GM18909 (cell line): Measurements from ENCODE around the gene RAMP3.

Experiments used
- ATAC-seq: cut with Tn5 transposase; IDR thresholded peaks from one replicate; pipeline ENCODE4 v1.9.1; 2021; ENCODE audit warnings: mild to moderate bottlenecking; ENCODE audit not compliant: unreplicated experiment, poor library complexity

Gene RAMP3

GRCh38 chr7:45216622-45217165 is 59.1 kb downstream of the RAMP3 start:
- no peak for ATAC-seq

- ATAC-seq: no peak
Measured at GRCh38 chr7:45217358-45217757, 59.8 kb downstream of the RAMP3 start.

- no peak for ATAC-seq
Measured at GRCh38 chr7:45219130-45219529, 61.5 kb downstream of the RAMP3 start.

- no peak for ATAC-seq
Measured at GRCh38 chr7:45219801-45220435, 62.3 kb downstream of the RAMP3 start.

GRCh38 chr7:45220846-45221618 is 63.4 kb downstream of the RAMP3 start:
- no peak for ATAC-seq

- ATAC-seq: no peak
Measured at GRCh38 chr7:45221896-45222604, 64.5 kb downstream of the RAMP3 start.

- ATAC-seq: no peak
Measured at GRCh38 chr7:45223078-45223477, 65.5 kb downstream of the RAMP3 start.

GRCh38 chr7:45223728-45224630 is 66.4 kb downstream of the RAMP3 start:
- ATAC-seq: no peak

- ATAC-seq: no peak
Measured at GRCh38 chr7:45224832-45225231, 67.2 kb downstream of the RAMP3 start.

GRCh38 chr7:45225311-45225947 is 67.8 kb downstream of the RAMP3 start:
- no peak for ATAC-seq

- ATAC-seq: no peak
Measured at GRCh38 chr7:45225948-45226335, 68.4 kb downstream of the RAMP3 start.

GRCh38 chr7:45229156-45229920 is 71.7 kb downstream of the RAMP3 start:
- no peak for ATAC-seq

- no peak for ATAC-seq
Measured at GRCh38 chr7:45230083-45230482, 72.5 kb downstream of the RAMP3 start.

- no peak for ATAC-seq
Measured at GRCh38 chr7:45230611-45231165, 73.1 kb downstream of the RAMP3 start.

- no peak for ATAC-seq
Measured at GRCh38 chr7:45233249-45233775, 75.7 kb downstream of the RAMP3 start.
